Natural killer cell (primary cell): ENCODE data around the gene PIWIL4. TPM values are rescaled to one million over a fixed set of nuclear protein-coding genes. Genes with fewer than 3 reads are reported as not detected.

Experiments
- ATAC-seq, 3 donors: fragments of 150-1000 bp in 2 of 3; fragments of 200-7000 bp in 1 of 3; cut with Tn5 transposase; 1 replicate in 1 of 3; 2 replicates in 2 of 3; pipeline ENCODE4 v1.10.0; 2021; ENCODE audit warnings: mild to moderate bottlenecking in 2 of 3, moderate library complexity in 2 of 3
- DNase-seq, 2 donors: peaks; one replicate each; pipeline versions ENCODE4 v3.0.0 to v3.0.0-alpha.2; 2013 to 2021; ENCODE audit warnings: mixed read lengths in 1 of 2
- H3K27ac ChIP-seq: one replicate; pipeline ENCODE4 v1.5.1; 2013; ENCODE audit warnings: mild to moderate bottlenecking, low read length
- H3K27me3 ChIP-seq: one replicate; pipeline ENCODE4 v1.6.1; 2013; ENCODE audit warnings: low read length; ENCODE audit not compliant: control insufficient read depth, insufficient read depth
- H3K36me3 ChIP-seq: one replicate; pipeline ENCODE4 v1.6.1; 2013; ENCODE audit warnings: low read length; ENCODE audit not compliant: control insufficient read depth, insufficient read depth
- H3K4me1 ChIP-seq: one replicate; pipeline ENCODE4 v1.6.1; 2013; ENCODE audit warnings: low read length; ENCODE audit not compliant: control insufficient read depth, insufficient read depth
- H3K4me3 ChIP-seq: one replicate; pipeline ENCODE4 v1.5.1; 2013; ENCODE audit warnings: low read length
- H3K9me3 ChIP-seq: one replicate; pipeline ENCODE4 v1.6.1; 2013; ENCODE audit warnings: low read length; ENCODE audit not compliant: control insufficient read depth, insufficient read depth
- H3K27ac Mint-ChIP-seq, 2 donors: one replicate each; pipeline ENCODE4 v1.8.0; 2022; ENCODE audit warnings: mild to moderate bottlenecking in 2 of 2, mixed read lengths in 2 of 2, moderate library complexity in 1 of 2
- H3K27me3 Mint-ChIP-seq, 2 donors: one replicate each; pipeline ENCODE4 v1.8.0; 2022; ENCODE audit warnings: low read depth in 2 of 2, mixed read lengths in 2 of 2
- H3K36me3 Mint-ChIP-seq: one replicate; pipeline ENCODE4 v1.8.0; 2022; ENCODE audit warnings: mixed read lengths
- H3K4me1 Mint-ChIP-seq, 2 donors: one replicate each; pipeline ENCODE4 v1.8.0; 2022; ENCODE audit warnings: mixed read lengths in 2 of 2
- H3K4me3 Mint-ChIP-seq: one replicate; pipeline ENCODE4 v1.8.0; 2022; ENCODE audit warnings: mild to moderate bottlenecking, moderate library complexity, mixed read lengths
- H3K9me3 Mint-ChIP-seq, 2 donors: one replicate each; pipeline ENCODE4 v1.8.0; 2022; ENCODE audit warnings: mixed read lengths in 2 of 2
- CTCF ChIP-seq: fragments of 200-600 bp; IDR thresholded peaks from one replicate; pipeline ENCODE4 v1.8.0; 2022; ENCODE audit warnings: antibody characterized with exemption
- WGBS: methylation state at CpG from one replicate; pipeline ENCODE4 v1.1.7; 2013; ENCODE audit warnings: missing lambda C conversion rate; ENCODE audit not compliant: insufficient coverage; 5-methylcytosine and 5-hydroxymethylcytosine counted together
- intact Hi-C: fragments of 100-400 bp; cut with micrococcal nuclease; formaldehyde crosslinking; loops from one replicate; pipeline ENCODE4 v1.14.2; 2022
- total RNA-seq, 4 donors: library from RNA; stranded (reverse); fragments of 120-200 nt in 1 of 4; gene quantifications; one replicate each; pipeline versions ENCODE4 v1.2.3 to v1.2.4, GENCODE V29; 2013 to 2022

The PIWIL4 gene
- total RNA-seq, 3 donors from 2014 or later (not counting 1 experiment from before 2014, with no cell fraction given): 2.0 to 2.7 (median 2.2) TPM

- no peak overlapping the region for H3K4me3 ChIP-seq
- Mint-ChIP-seq H3K4me1 (no peaks in the 10 kb centered on the region), H3K9me3 (no peaks in the 10 kb centered on the region), H3K27ac (no peak overlapping the region), H3K4me3 (no peak overlapping the region), H3K27me3 (peaks cover 9 to 13% of the 10 kb centered on the region in 2 donors), H3K36me3 (no peaks in the 10 kb centered on the region)
- no peaks in the 10 kb centered on the region for H3K36me3 ChIP-seq
- no peaks in the 10 kb centered on the region for H3K4me1 ChIP-seq
- H3K27me3 ChIP-seq: no peaks in the 10 kb centered on the region
- DNase-seq (no peak), ATAC-seq (no peak)
- intact Hi-C loops: no loop called here
- no peak overlapping the region for H3K27ac ChIP-seq
- no peaks in the 10 kb centered on the region for H3K9me3 ChIP-seq
- TF ChIP-seq CTCF: no peak
These were observed 97.2 kb downstream of the PIWIL4 start for GRCh38 chr11:94664346-94664745.

- DNase-seq (no peak), ATAC-seq (no peak)
- Histone ChIP-seq H3K36me3 (no peaks in the 10 kb centered on the region), H3K4me1 (no peaks in the 10 kb centered on the region), H3K9me3 (no peaks in the 10 kb centered on the region), H3K27ac (no peak overlapping the region), H3K27me3 (no peaks in the 10 kb centered on the region), H3K4me3 (no peak overlapping the region)
- Mint-ChIP-seq H3K4me1 (no peaks in the 10 kb centered on the region), H3K36me3 (no peaks in the 10 kb centered on the region), H3K27ac (no peak overlapping the region), H3K27me3 (peaks cover 5 to 13% of the 10 kb centered on the region in 2 donors), H3K4me3 (no peak overlapping the region), H3K9me3 (no peaks in the 10 kb centered on the region)
- no peak for TF ChIP-seq CTCF
- intact Hi-C loops: no loop called here
- WGBS: 85% methylated on average over 4 of the region's 4 CpGs
These were observed 98.0 kb downstream of the PIWIL4 start for GRCh38 chr11:94665116-94665659.

GRCh38 chr11:94666792-94667721, 99.9 kb downstream of the PIWIL4 start:
- ATAC-seq (no peak), DNase-seq (no peak)
- WGBS: 77% methylated on average over 5 of the region's 7 CpGs
- Mint-ChIP-seq H3K4me3 (no peak overlapping the region), H3K27me3 (peaks cover 0 to 13% of the 10 kb centered on the region in 2 donors), H3K4me1 (no peaks in the 10 kb centered on the region), H3K9me3 (no peaks in the 10 kb centered on the region), H3K27ac (no peak overlapping the region), H3K36me3 (no peaks in the 10 kb centered on the region)
- Histone ChIP-seq H3K36me3 (no peaks in the 10 kb centered on the region), H3K27me3 (no peaks in the 10 kb centered on the region), H3K9me3 (no peaks in the 10 kb centered on the region), H3K4me1 (no peaks in the 10 kb centered on the region), H3K4me3 (no peak overlapping the region), H3K27ac (no peak overlapping the region)
- TF ChIP-seq CTCF: no peak
- intact Hi-C loops: no loop called here
